NCI-H748 (cell line): ENCODE measurements around the gene FRG1.
"Not testable (repeated sequence)": the region's sequence is repeated elsewhere in the genome, so short reads cannot be mapped to it uniquely, and the experiment has no call there.

Experiments
- DNase-seq: peaks from one replicate; lab custom pipeline; 2025; ENCODE audit not compliant: unreplicated experiment; lab: John Stamatoyannopoulos, UW

Gene FRG1

GRCh38 chr4:189984661-189985060 lies 44.0 kb downstream of the FRG1 start:
- not testable (repeated sequence) for DNase-seq

GRCh38 chr4:189985651-189986243 lies 45.1 kb downstream of the FRG1 start:
- DNase-seq = not testable (repeated sequence)

- no peak for DNase-seq
Measured at GRCh38 chr4:189988877-189989431, 48.3 kb downstream of the FRG1 start.

- DNase-seq = not testable (repeated sequence)
Measured at GRCh38 chr4:189989941-189990340, 49.3 kb downstream of the FRG1 start.
